Measurements from ENCODE around the gene COG5.

Gene COG5

DNA sequence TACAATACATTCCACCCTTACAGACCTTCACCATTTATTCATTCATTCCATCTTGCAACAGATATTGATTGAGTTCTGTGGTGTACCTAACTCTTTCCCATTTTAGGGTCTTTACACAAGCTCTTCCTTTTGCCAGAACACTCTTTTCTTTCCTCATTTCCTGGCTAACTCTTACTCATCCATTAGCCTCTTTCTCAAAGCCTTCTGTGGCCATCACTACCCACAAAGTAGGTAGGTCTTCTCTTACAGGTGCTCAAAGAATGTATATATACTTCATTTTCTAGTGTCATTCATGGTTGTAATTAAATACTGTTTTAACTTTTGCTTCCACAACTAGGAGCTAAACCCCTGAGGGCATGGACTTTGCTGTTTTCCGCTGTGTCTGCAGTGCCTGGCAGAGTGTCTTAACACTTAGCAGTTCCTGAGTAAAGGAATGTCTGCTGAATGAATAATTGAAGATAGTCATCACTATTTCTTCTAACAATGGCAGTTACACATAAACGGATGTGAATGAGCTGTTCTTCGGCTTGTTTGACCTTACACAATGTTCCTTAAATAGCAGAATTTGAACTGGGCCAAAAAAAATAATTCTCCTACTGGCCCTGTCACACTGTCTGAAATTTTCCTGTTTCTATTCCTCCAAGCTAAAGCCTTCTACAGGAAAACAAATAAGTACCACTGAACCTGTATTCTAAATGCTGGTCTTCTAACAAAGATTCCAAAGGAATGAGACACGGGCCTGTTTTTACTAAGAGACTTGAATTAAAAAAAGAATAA, 31.4 kb upstream of the COG5 start:
- no peaks in the 10 kb centered on the region for H3K9me3 Mint-ChIP-seq
- H3K27ac Mint-ChIP-seq: no peak overlapping the region
- DNase-seq: no peak
- H3K36me3 Mint-ChIP-seq (ENCODE audit: low read depth): peaks cover 16% of the 10 kb centered on the region
- peaks cover 22% of the 10 kb centered on the region for H3K4me1 Mint-ChIP-seq
- H3K27me3 Mint-ChIP-seq (ENCODE audit: low read depth, poor library complexity): no peaks in the 10 kb centered on the region
- TF ChIP-seq, protein P1, sequence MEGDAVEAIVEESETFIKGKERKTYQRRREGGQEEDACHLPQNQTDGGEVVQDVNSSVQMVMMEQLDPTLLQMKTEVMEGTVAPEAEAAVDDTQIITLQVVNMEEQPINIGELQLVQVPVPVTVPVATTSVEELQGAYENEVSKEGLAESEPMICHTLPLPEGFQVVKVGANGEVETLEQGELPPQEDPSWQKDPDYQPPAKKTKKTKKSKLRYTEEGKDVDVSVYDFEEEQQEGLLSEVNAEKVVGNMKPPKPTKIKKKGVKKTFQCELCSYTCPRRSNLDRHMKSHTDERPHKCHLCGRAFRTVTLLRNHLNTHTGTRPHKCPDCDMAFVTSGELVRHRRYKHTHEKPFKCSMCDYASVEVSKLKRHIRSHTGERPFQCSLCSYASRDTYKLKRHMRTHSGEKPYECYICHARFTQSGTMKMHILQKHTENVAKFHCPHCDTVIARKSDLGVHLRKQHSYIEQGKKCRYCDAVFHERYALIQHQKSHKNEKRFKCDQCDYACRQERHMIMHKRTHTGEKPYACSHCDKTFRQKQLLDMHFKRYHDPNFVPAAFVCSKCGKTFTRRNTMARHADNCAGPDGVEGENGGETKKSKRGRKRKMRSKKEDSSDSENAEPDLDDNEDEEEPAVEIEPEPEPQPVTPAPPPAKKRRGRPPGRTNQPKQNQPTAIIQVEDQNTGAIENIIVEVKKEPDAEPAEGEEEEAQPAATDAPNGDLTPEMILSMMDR (IDR thresholded peaks at IDR 0.05): no peak
- no peak overlapping the region for H3K4me3 Mint-ChIP-seq

DNA sequence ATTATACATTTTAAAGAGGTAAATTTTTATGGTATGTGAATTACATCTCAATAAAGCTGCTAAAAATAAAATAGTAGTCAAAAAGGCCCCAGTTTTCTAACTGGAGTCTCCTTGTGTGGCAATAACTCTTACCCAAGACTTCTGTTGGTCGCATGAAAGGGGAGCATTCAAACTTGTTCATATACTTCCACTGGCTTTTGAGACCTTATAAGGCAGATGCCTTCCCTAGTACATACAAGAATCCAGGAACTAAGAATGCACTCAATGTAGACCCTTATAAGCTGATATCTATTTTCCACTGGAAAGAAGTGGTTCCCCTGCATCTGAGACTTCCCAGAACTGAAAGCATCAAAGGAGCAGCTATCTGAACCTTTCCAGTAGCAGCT, 29.3 kb upstream of the COG5 start:
- peaks cover 31% of the 10 kb centered on the region for H3K36me3 Mint-ChIP-seq (ENCODE audit: low read depth)
- H3K27ac Mint-ChIP-seq: no peak overlapping the region

DNA sequence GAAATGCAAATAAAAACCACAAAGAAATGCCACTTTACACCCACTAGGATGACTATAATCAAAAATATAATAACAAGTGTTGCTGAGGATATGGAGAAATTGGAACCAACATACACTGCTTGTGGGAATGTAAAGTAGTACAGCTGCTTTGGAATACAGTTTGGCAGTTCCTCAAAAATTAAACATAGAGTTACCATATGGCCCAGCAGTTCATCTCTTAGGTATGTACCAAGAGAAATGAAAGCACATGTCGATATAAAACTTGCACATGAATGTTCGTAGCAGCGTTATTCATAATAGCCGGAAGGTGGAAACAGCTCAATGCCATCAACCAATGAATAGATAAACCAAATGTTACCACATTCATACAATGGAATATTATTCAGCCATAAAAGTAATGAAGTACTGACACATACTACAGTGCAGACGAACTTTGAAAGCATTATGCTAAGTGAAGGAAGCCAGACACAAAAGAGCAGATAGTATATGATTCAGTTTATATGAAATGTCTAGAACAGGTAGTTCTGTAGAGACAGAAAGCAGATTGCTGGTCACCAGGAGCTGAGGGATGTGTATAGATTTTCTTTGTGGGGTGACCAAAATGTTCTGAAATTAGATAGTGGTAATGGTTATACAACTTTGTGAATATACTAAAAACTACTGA, 28.8 kb upstream of the COG5 start:
- Mint-ChIP-seq H3K9me3 (peaks cover 7% of the 10 kb centered on the region), H3K27me3 (ENCODE audit: low read depth, poor library complexity) (no peaks in the 10 kb centered on the region), H3K4me3 (no peak overlapping the region), H3K4me1 (peaks cover 11% of the 10 kb centered on the region), H3K36me3 (ENCODE audit: low read depth) (peaks cover 33% of the 10 kb centered on the region), H3K27ac (no peak overlapping the region)
- TF ChIP-seq, protein P1 (IDR thresholded peaks at IDR 0.05): no peak
- no peak for DNase-seq

More for the DNA sequence above, 29.3 kb upstream of the COG5 start:
- no peak for DNase-seq
- TF ChIP-seq, protein P1 (IDR thresholded peaks at IDR 0.05): no peak
- H3K27me3 Mint-ChIP-seq (ENCODE audit: low read depth, poor library complexity): no peaks in the 10 kb centered on the region
- no peak overlapping the region for H3K4me3 Mint-ChIP-seq
- H3K9me3 Mint-ChIP-seq: peaks cover 7% of the 10 kb centered on the region
- peaks cover 16% of the 10 kb centered on the region for H3K4me1 Mint-ChIP-seq

DNA sequence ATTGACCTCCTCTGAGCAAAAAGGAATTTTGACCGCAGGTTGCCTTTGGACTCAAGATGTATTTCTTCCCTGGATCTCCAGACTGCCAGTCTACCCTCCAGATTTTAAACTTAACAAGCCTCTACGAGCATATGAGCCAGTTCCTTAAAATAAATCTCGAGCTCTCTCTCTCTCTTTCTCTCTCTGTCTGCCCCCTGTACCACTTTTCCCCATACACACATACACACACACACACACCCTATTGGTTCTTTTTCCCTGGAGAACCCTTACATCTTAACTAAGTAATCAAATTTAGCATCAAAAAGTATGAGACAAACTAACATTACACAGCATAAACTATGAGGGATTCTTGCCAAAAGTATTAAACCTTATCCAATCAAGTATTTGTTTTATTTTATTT, 27.7 kb upstream of the COG5 start:
- Mint-ChIP-seq H3K4me3 (no peak overlapping the region), H3K9me3 (peaks cover 7% of the 10 kb centered on the region), H3K36me3 (ENCODE audit: low read depth) (peaks cover 40% of the 10 kb centered on the region), H3K27me3 (ENCODE audit: low read depth, poor library complexity) (no peaks in the 10 kb centered on the region), H3K4me1 (peaks cover 1% of the 10 kb centered on the region), H3K27ac (no peak overlapping the region)
- TF ChIP-seq, protein P1 (IDR thresholded peaks at IDR 0.05): no peak
- DNase-seq: no peak

DNA sequence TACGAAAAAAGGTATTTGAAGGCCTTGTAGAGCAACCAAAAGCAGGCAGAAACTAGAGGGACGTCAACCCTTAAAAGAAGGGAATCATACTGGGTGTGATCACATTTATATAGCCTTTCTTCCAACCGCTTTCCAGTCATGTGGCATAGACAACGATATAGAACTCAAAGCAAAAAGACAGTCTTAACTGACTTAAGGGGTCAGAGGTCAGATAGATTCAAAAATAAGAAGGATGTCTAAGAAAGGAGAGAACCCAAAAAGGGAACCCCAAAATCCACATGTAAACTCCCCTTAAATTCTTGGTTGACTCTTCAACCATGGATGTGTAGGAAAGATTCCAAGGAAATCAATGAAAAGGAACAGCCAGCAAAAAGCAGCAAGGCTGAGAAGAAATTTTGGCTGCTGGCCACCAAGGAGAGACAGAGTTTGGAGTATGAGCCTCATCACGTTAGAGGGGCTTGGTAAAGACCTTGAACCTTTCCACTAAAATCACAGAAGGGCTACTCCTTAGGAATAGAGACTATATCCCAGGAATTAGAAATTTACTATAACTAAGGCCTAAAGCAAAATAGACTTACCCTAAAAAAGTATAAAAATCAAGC, 24.9 kb upstream of the COG5 start:
- DNase-seq: no peak
- Mint-ChIP-seq H3K27ac (no peak overlapping the region), H3K4me3 (no peak overlapping the region), H3K4me1 (no peaks in the 10 kb centered on the region), H3K27me3 (ENCODE audit: low read depth, poor library complexity) (no peaks in the 10 kb centered on the region), H3K9me3 (peaks cover 7% of the 10 kb centered on the region), H3K36me3 (ENCODE audit: low read depth) (peaks cover 47% of the 10 kb centered on the region)
- TF ChIP-seq, protein P1 (IDR thresholded peaks at IDR 0.05): no peak
